ENCODE results near the gene ANKS1A. TPM values are rescaled to one million over a fixed set of nuclear protein-coding genes. Genes with fewer than 3 reads are reported as not detected.

Gene ANKS1A
- total RNA-seq, 4 donors from 2014 or later, result 12.1 to 31.8 (median 24.1) TPM

- DNase-seq, result no peak
- Histone ChIP-seq H3K4me3 (no peak overlapping the region), H3K27ac (no peak overlapping the region), H3K4me1 (no peaks in the 10 kb centered on the region), H3K36me3 (no peaks in the 10 kb centered on the region), H3K27me3 (no peaks in the 10 kb centered on the region), H3K9me3 (no peaks in the 10 kb centered on the region)
- intact Hi-C loops (cut with DNase I; ENCODE audit: low total_unique reads), result no loop called here
- no peak for TF ChIP-seq POLR2A (IDR thresholded peaks at IDR 0.05)
- TF ChIP-seq CTCF (IDR thresholded peaks at IDR 0.05), result no peak
Observed at GRCh38 chr6:35077713-35078105, 188.7 kb downstream of the ANKS1A start.

GRCh38 chr6:35078226-35078850 lies 189.3 kb downstream of the ANKS1A start:
- TF ChIP-seq CTCF (IDR thresholded peaks at IDR 0.05) (no peak), POLR2A (IDR thresholded peaks at IDR 0.05) (no peak)
- no peak for DNase-seq
- H3K36me3 ChIP-seq, result no peaks in the 10 kb centered on the region
- no peak overlapping the region for H3K27ac ChIP-seq
- no peaks in the 10 kb centered on the region for H3K27me3 ChIP-seq
- no peak overlapping the region for H3K4me3 ChIP-seq
- intact Hi-C loops (cut with DNase I; ENCODE audit: low total_unique reads), result no loop called here
- no peaks in the 10 kb centered on the region for H3K4me1 ChIP-seq
- no peaks in the 10 kb centered on the region for H3K9me3 ChIP-seq

- Histone ChIP-seq H3K4me1 (no peaks in the 10 kb centered on the region), H3K27ac (no peak overlapping the region), H3K4me3 (no peak overlapping the region), H3K36me3 (no peaks in the 10 kb centered on the region), H3K27me3 (no peaks in the 10 kb centered on the region), H3K9me3 (no peaks in the 10 kb centered on the region)
- DNase-seq, result no peak
- TF ChIP-seq CTCF (IDR thresholded peaks at IDR 0.05), result no peak
- no peak for TF ChIP-seq POLR2A (IDR thresholded peaks at IDR 0.05)
- intact Hi-C loops (cut with DNase I; ENCODE audit: low total_unique reads), result no loop called here
Observed at GRCh38 chr6:35078896-35079295, 189.8 kb downstream of the ANKS1A start.

GRCh38 chr6:35079311-35080000 lies 190.4 kb downstream of the ANKS1A start:
- no peaks in the 10 kb centered on the region for H3K27me3 ChIP-seq
- no peak overlapping the region for H3K4me3 ChIP-seq
- intact Hi-C loops (cut with DNase I; ENCODE audit: low total_unique reads), result no loop called here
- H3K36me3 ChIP-seq, result no peaks in the 10 kb centered on the region
- TF ChIP-seq CTCF (IDR thresholded peaks at IDR 0.05), result no peak
- DNase-seq, result peak; percentile 8 to 10
- H3K9me3 ChIP-seq, result no peaks in the 10 kb centered on the region
- H3K27ac ChIP-seq, result no peak overlapping the region
- H3K4me1 ChIP-seq, result no peaks in the 10 kb centered on the region

GRCh38 chr6:35080016-35080680 lies 191.1 kb downstream of the ANKS1A start:
- TF ChIP-seq POLR2A (IDR thresholded peaks at IDR 0.05) (no peak), CTCF (IDR thresholded peaks at IDR 0.05) (no peak)
- H3K9me3 ChIP-seq, result no peaks in the 10 kb centered on the region
- H3K27ac ChIP-seq, result no peak overlapping the region
- intact Hi-C loops (cut with DNase I; ENCODE audit: low total_unique reads), result no loop called here
- no peaks in the 10 kb centered on the region for H3K36me3 ChIP-seq
- no peaks in the 10 kb centered on the region for H3K4me1 ChIP-seq
- DNase-seq, result peak; percentile 5 to 6
- no peak overlapping the region for H3K4me3 ChIP-seq
- H3K27me3 ChIP-seq, result no peaks in the 10 kb centered on the region
